Neural progenitor cell (in vitro differentiated cells): ENCODE data around the gene SND1.
A peak's percentile ranks its signal among the peaks of the same experiment; 100 is the strongest.

Source experiments
- EZH2phosphoT487 ChIP-seq: fragments of 200-600 bp; sonication (generic); IDR thresholded peaks from 2 replicates; pipeline ENCODE4 v1.6.1; 2017; ENCODE audit warnings: antibody characterized with exemption
- TF ChIP-seq, protein P1 (sequence below): fragments of 200-600 bp; sonication (generic); IDR thresholded peaks from 2 replicates; pipeline ENCODE4 v1.5.1; 2017; ENCODE audit warnings: antibody characterized with exemption, mild to moderate bottlenecking

- TF ChIP-seq, protein P1, sequence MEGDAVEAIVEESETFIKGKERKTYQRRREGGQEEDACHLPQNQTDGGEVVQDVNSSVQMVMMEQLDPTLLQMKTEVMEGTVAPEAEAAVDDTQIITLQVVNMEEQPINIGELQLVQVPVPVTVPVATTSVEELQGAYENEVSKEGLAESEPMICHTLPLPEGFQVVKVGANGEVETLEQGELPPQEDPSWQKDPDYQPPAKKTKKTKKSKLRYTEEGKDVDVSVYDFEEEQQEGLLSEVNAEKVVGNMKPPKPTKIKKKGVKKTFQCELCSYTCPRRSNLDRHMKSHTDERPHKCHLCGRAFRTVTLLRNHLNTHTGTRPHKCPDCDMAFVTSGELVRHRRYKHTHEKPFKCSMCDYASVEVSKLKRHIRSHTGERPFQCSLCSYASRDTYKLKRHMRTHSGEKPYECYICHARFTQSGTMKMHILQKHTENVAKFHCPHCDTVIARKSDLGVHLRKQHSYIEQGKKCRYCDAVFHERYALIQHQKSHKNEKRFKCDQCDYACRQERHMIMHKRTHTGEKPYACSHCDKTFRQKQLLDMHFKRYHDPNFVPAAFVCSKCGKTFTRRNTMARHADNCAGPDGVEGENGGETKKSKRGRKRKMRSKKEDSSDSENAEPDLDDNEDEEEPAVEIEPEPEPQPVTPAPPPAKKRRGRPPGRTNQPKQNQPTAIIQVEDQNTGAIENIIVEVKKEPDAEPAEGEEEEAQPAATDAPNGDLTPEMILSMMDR: peak; percentile 71
- TF ChIP-seq EZH2phosphoT487: no peak
Observed at GRCh38 chr7:128035712-128036111, 383.7 kb downstream of the SND1 start.
